RPMI7951 (cell line): ENCODE results near the gene SLC25A48. TPM values are rescaled to one million over a fixed set of nuclear protein-coding genes. Genes with fewer than 3 reads are reported as not detected.
"Not testable (repeated sequence)": the region's sequence is repeated elsewhere in the genome, so short reads cannot be mapped to it uniquely, and the experiment has no call there.

ENCODE experiments used
- DNase-seq: peaks from one replicate; pipeline ENCODE4 v3.0.0-alpha.2; 2012; ENCODE audit warnings: low read depth
- total RNA-seq: library from RNA; depleted of rRNA; stranded (reverse); fragments of >200 nt; shearing (Covaris generic); gene quantifications from 2 replicates; pipeline ENCODE4 v1.2.3, GENCODE V29; 2014

The SLC25A48 gene
- total RNA-seq, 1 experiment from 2014 or later = not detected

- DNase-seq = peak; percentile 34
Observed at GRCh38 chr5:135829681-135830383, 4.6 kb upstream of the SLC25A48 start.

- no peak for DNase-seq
Observed at GRCh38 chr5:135830384-135830700, 4.1 kb upstream of the SLC25A48 start.

GRCh38 chr5:135830876-135831275 lies 3.6 kb upstream of the SLC25A48 start:
- DNase-seq = no peak

GRCh38 chr5:135831439-135831838 lies 3.0 kb upstream of the SLC25A48 start:
- DNase-seq = no peak

- no peak for DNase-seq
Observed at GRCh38 chr5:135831851-135832555, 2.5 kb upstream of the SLC25A48 start.

- DNase-seq = no peak
Observed at GRCh38 chr5:135832941-135833920, 1.2 kb upstream of the SLC25A48 start.

- DNase-seq = peak; percentile 21
Observed at GRCh38 chr5:135833961-135834638, 363 bp upstream of the SLC25A48 start.

GRCh38 chr5:135835766-135836165 lies 1.3 kb downstream of the SLC25A48 start:
- DNase-seq = no peak

- not testable (repeated sequence) for DNase-seq
Observed at GRCh38 chr5:135838395-135838794, 3.9 kb downstream of the SLC25A48 start.

GRCh38 chr5:135839566-135839965 lies 5.1 kb downstream of the SLC25A48 start:
- DNase-seq = no peak

GRCh38 chr5:135840959-135841358 lies 6.5 kb downstream of the SLC25A48 start:
- DNase-seq = no peak

- no peak for DNase-seq
Observed at GRCh38 chr5:135842737-135843136, 8.3 kb downstream of the SLC25A48 start.

- DNase-seq = no peak
Observed at GRCh38 chr5:135843571-135844337, 9.3 kb downstream of the SLC25A48 start.

GRCh38 chr5:135846311-135846710 lies 11.8 kb downstream of the SLC25A48 start:
- DNase-seq = no peak

GRCh38 chr5:135847976-135848375 lies 13.5 kb downstream of the SLC25A48 start:
- DNase-seq = no peak

- DNase-seq = no peak
Observed at GRCh38 chr5:135850231-135850630, 15.8 kb downstream of the SLC25A48 start.

- DNase-seq = no peak
Observed at GRCh38 chr5:135850671-135851070, 16.2 kb downstream of the SLC25A48 start.

GRCh38 chr5:135851186-135851914 lies 16.9 kb downstream of the SLC25A48 start:
- DNase-seq = no peak

GRCh38 chr5:135851915-135852845 lies 17.7 kb downstream of the SLC25A48 start:
- no peak for DNase-seq
